HG03135 (cell line): ENCODE measurements around the gene ZNF786.
A peak's percentile ranks its signal among the peaks of the same experiment; 100 is the strongest.
"Not testable (repeated sequence)": the region's sequence is repeated elsewhere in the genome, so short reads cannot be mapped to it uniquely, and the experiment has no call there.

Experiments used
- ATAC-seq: cut with Tn5 transposase; IDR thresholded peaks from one replicate; pipeline ENCODE4 v1.9.1; 2021; ENCODE audit warnings: mild to moderate bottlenecking, moderate library complexity; ENCODE audit not compliant: unreplicated experiment

The ZNF786 gene

GRCh38 chr7:149090397-149091195, at the start of gene ZNF786:
TSS of gene ZNF786 (minus strand) at chr7:149090718. CDS start at chr7:149090640, 78 bp downstream.
- ATAC-seq, result peak; percentile 83

- no peak for ATAC-seq
Measured at GRCh38 chr7:149136118-149136517, 45.6 kb upstream of the ZNF786 start.

GRCh38 chr7:149133028-149133710, 42.7 kb upstream of the ZNF786 start:
- ATAC-seq, result no peak

- ATAC-seq, result no peak
Measured at GRCh38 chr7:149130572-149131198, 40.2 kb upstream of the ZNF786 start.

- peak; percentile 45 for ATAC-seq
Measured at GRCh38 chr7:149126662-149127266, 36.2 kb upstream of the ZNF786 start.

GRCh38 chr7:149125863-149126661, 35.5 kb upstream of the ZNF786 start, which contains the start of gene ZNF425:
TSS of gene ZNF425 (minus strand) at chr7:149126324. CDS start at chr7:149126213, 111 bp downstream.
- ATAC-seq, result peak; percentile 78

- ATAC-seq, result no peak
Measured at GRCh38 chr7:149125189-149125862, 34.8 kb upstream of the ZNF786 start.

GRCh38 chr7:149109969-149110368, 19.5 kb upstream of the ZNF786 start:
- ATAC-seq, result no peak

GRCh38 chr7:149104749-149105148, 14.2 kb upstream of the ZNF786 start:
- no peak for ATAC-seq

GRCh38 chr7:149104214-149104613, 13.7 kb upstream of the ZNF786 start:
- no peak for ATAC-seq

GRCh38 chr7:149103424-149103823, 12.9 kb upstream of the ZNF786 start:
- ATAC-seq, result no peak

- no peak for ATAC-seq
Measured at GRCh38 chr7:149102666-149103065, 12.1 kb upstream of the ZNF786 start.

GRCh38 chr7:149100821-149101220, 10.3 kb upstream of the ZNF786 start:
- ATAC-seq, result no peak

GRCh38 chr7:149099058-149099457, 8.5 kb upstream of the ZNF786 start:
- no peak for ATAC-seq

- ATAC-seq, result no peak
Measured at GRCh38 chr7:149097088-149097487, 6.6 kb upstream of the ZNF786 start.

- no peak for ATAC-seq
Measured at GRCh38 chr7:149093228-149093627, 2.7 kb upstream of the ZNF786 start.

GRCh38 chr7:149092244-149092643, 1.7 kb upstream of the ZNF786 start:
- not testable (repeated sequence) for ATAC-seq

GRCh38 chr7:149087376-149087775, 3.1 kb downstream of the ZNF786 start:
- ATAC-seq, result no peak

GRCh38 chr7:149085866-149086265, 4.7 kb downstream of the ZNF786 start:
- no peak for ATAC-seq

GRCh38 chr7:149084407-149084806, 6.1 kb downstream of the ZNF786 start:
- no peak for ATAC-seq
